IPS-NIHi7 (cell line): ENCODE data around the gene NAA16.
"Not testable (repeated sequence)": the region's sequence is repeated elsewhere in the genome, so short reads cannot be mapped to it uniquely, and the experiment has no call there.

ENCODE experiments used
- DNase-seq: peaks from one replicate; pipeline ENCODE4 v3.0.0; 2012; ENCODE audit warnings: mixed read lengths; ENCODE audit errors: extremely low spot score

The NAA16 gene

GRCh38 chr13:41408121-41408520 lies 97.1 kb downstream of the NAA16 start:
- DNase-seq: no peak

DNA sequence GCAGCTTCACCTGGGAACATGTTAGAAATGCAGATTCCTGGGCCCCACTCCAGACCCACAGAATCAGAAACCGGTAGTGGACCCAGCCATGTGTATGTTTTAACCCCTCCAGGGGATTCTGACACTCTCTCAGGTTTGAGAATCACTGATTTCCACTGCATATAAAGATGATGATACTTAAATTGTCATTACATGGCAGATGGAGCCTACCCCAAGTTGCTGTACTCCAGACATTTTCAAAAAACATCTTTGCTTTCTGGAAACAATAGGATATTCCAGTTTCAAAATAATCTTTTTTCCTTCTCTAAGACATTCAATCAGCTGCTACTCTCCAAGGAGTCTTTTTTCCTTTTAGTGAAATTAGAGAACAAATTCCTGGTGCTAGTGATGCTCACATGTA lies 97.7 kb downstream of the NAA16 start:
- no peak for DNase-seq

DNA sequence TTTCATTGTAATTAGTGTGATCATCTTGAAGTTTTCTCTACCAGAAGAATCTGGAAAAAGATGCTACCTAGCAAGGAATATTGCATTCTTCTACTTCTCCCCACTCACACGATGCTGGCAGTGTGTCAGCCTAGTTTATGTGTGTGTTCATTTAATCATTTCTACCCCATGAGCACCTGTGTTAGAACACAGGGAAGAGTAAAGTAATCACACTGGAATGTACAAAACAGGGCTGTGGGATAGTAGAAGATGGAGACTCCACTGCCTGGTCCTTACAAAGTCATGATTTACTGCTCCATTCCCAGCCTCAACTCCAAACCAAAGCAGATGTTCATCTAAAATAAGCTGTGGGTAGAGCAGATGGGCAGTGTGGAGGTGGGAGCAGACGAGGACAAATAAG lies 98.5 kb downstream of the NAA16 start:
- DNase-seq: no peak

- no peak for DNase-seq
Measured at GRCh38 chr13:41411060-41411459, 100.0 kb downstream of the NAA16 start.

DNA sequence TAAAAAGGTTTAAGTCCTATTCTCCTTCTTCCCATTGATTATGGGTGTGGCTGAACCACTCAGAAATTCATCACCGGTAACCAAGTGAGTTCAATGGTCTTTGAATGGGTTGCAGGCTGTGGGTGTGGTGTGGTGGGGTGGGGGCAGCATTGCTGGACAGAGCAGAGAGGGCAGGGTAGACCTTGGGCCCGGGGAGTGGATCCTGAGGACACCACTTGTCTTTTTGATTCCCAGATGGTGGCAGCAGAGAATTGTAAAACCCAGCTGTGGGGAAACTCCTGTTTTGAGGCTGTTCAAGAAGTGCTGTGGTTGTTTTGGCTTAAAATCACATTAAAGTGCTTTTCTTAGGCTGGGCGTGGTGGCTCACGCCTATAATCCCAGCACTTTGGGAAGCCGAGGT lies 100.5 kb downstream of the NAA16 start:
- peak; percentile 66 for DNase-seq

- DNase-seq: no peak
Measured at GRCh38 chr13:41413872-41414271, 102.8 kb downstream of the NAA16 start.

DNA sequence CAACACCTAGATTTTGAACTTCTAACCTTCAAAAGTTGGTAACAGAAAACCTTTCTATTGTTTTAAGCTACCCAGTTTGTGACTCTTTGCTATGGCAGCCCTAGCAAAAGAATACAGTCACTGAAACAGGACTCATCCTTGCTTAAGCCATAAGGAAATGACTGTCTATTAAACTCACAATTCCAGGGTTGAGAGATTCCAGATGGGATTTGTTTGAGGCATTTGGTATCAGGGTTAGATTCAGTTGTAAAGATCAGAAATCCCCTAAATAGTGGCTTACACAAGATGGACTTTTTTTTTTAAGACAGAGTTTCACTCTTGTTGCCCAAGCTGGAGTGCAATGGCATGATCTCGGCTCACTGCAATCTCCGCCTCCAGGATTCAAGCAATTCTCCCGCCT lies 105.2 kb downstream of the NAA16 start:
- no peak for DNase-seq

DNA sequence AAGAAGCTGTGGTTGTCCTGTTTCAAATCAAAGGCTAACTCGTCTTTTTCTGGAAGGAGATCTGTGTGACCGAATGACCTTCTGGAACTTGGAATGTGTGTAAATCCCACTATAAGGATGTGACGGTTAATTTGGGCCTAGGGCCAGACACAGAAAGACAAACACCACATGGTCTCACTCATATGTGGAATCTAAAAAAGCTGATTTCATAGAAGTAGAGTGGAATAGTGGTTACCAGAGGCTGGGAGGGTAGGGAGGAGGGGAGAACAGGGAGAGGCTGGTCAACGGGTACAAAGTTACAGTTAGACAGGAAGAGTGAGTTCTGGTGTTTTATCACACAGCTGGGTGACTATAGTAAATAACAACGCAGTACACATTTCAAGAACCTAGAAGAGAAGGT lies 107.0 kb downstream of the NAA16 start:
- DNase-seq: no peak

- DNase-seq: no peak
Measured at GRCh38 chr13:41418731-41419130, 107.7 kb downstream of the NAA16 start.

DNA sequence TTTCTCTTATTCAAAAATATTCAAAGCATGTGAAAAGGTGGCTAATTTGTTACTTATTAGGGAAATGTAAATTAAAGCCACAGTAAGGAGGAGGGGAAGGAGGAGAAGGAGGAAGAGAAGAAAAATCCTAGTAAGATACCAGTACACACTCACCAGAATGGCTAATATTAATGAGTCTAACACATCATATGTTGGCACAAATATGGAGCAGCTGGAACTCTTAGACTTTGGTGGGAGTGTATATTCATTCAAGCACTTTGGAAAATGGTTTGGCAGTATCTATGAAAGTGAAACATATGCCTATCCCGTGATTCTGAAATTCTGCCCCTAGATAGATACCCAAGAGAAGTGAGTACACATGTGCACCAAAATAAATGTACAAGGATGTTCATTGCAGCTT lies 108.1 kb downstream of the NAA16 start:
- no peak for DNase-seq

GRCh38 chr13:41420146-41420545 lies 109.1 kb downstream of the NAA16 start:
- DNase-seq: no peak

- DNase-seq: not testable (repeated sequence)
Measured at GRCh38 chr13:41421330-41421729, 110.3 kb downstream of the NAA16 start.

DNA sequence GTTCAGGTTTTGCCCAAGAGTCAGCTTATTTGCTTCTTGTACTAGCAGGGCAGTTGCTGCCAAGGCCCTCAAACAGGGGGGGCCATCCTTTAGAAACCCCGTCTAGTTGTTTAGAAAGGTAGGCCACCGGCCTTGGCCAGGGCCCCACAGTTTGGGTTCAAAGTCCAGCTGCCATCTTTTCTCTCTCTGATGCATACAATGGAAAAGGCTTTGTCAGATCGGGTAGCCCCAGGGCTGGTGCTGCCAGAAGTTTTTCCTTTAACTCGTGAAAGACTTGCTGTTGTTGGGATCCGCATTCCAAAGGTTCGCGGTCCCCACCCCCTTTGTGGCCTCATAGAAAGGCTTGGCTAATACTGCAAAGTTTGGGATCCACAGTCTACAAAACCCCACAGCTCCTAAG lies 110.9 kb downstream of the NAA16 start:
- DNase-seq: not testable (repeated sequence)

DNA sequence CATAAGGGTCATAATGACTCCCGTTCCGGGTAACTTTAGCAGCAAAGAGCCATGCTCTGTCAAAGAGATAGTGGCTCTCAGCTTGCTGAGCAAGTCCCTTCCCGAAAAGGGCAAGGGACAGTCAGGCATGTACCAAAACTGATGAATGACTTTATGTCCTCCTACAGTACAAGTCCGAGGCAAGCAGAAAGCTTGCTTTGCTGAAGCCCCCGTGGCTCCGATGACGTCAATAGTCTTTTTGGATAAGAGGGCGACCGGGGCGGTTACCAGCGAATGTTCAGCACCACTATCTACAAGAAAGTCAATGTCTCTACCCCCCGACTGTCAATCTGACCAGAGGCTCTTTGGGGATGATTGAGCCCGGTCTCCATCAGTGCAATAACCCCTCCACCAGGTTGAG lies 112.2 kb downstream of the NAA16 start:
- DNase-seq: not testable (repeated sequence)

GRCh38 chr13:41424675-41425074 lies 113.6 kb downstream of the NAA16 start:
- not testable (repeated sequence) for DNase-seq

DNA sequence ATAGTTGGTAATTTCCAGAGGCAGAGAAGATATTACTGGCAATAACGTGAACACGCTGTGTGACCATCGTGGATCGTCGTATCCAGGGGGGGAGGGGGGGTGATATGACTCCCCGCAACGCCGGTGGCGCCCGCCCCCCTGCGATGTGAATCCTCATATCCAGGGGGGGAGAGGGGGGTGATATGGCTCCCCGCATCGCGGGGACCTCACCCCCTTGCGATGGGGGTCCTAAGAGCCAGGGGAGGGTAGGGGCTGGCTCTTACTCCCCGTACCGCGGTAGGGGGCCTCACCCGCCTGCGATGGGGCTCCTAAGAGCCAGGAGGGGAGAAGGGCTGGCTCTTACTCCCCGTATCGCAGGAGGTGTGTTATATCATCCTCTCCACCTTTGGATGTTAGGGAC lies 115.0 kb downstream of the NAA16 start:
- no peak for DNase-seq
